Mesendoderm (in vitro differentiated cells): ENCODE measurements around the gene RTN4R.
"Not testable (repeated sequence)": the region's sequence is repeated elsewhere in the genome, so short reads cannot be mapped to it uniquely, and the experiment has no call there.

Source experiments
- DNase-seq: peaks from one replicate; pipeline ENCODE4 v3.0.0; 2013
- H2AK5ac ChIP-seq: 2 replicates; pipeline ENCODE4 v1.6.1; 2013; ENCODE audit warnings: low read length, inconsistent platforms
- H2BK120ac ChIP-seq: 2 replicates; pipeline ENCODE4 v1.6.1; 2013; ENCODE audit warnings: low read depth, mild to moderate bottlenecking, low read length, moderate library complexity, mixed read lengths
- H2BK15ac ChIP-seq: replicated peaks from 2 replicates; pipeline ENCODE4 v1.6.1; 2013; ENCODE audit warnings: low read depth, mild to moderate bottlenecking, moderate library complexity
- H2BK5ac ChIP-seq: 2 replicates; pipeline ENCODE4 v1.6.1; 2013; ENCODE audit warnings: low read length, inconsistent platforms
- H3K18ac ChIP-seq: 2 replicates; pipeline ENCODE4 v1.6.1; 2013; ENCODE audit warnings: mild to moderate bottlenecking, low read length, mixed read lengths
- H3K23ac ChIP-seq: one replicate; pipeline ENCODE4 v1.6.1; 2013; ENCODE audit warnings: low read length
- H3K27ac ChIP-seq: 2 replicates; pipeline ENCODE4 v1.5.1; 2013; ENCODE audit warnings: low read depth, mild to moderate bottlenecking, inconsistent platforms, low read length, moderate library complexity
- H3K27me3 ChIP-seq: 2 replicates; pipeline ENCODE4 v1.6.1; 2013; ENCODE audit warnings: low read length, control low read depth, mild to moderate bottlenecking, inconsistent platforms; ENCODE audit not compliant: insufficient read depth, poor library complexity
- H3K36me3 ChIP-seq: 2 replicates; pipeline ENCODE4 v1.6.1; 2013; ENCODE audit warnings: low read length, inconsistent platforms; ENCODE audit not compliant: control insufficient read depth, insufficient read depth
- H3K4ac ChIP-seq: one replicate; pipeline ENCODE4 v1.6.1; 2013; ENCODE audit warnings: low read depth, mild to moderate bottlenecking, low read length, moderate library complexity
- H3K4me1 ChIP-seq: 2 replicates; pipeline ENCODE4 v1.6.1; 2013; ENCODE audit warnings: low read depth, low read length, inconsistent platforms; ENCODE audit not compliant: control insufficient read depth
- H3K4me2 ChIP-seq: 2 replicates; pipeline ENCODE4 v1.6.1; 2013; ENCODE audit warnings: low read length
- H3K4me3 ChIP-seq: 2 replicates; pipeline ENCODE4 v1.5.1; 2013; ENCODE audit warnings: mild to moderate bottlenecking, low read length
- H3K56ac ChIP-seq: one replicate; pipeline ENCODE4 v1.6.1; 2013; ENCODE audit warnings: low read length
- H3K79me1 ChIP-seq: 2 replicates; pipeline ENCODE4 v1.6.1; 2013; ENCODE audit warnings: low read length, inconsistent platforms
- H3K79me2 ChIP-seq: 2 replicates; pipeline ENCODE4 v1.6.1; 2013; ENCODE audit warnings: mild to moderate bottlenecking, low read length; ENCODE audit not compliant: control insufficient read depth, insufficient read depth
- H3K9ac ChIP-seq: 2 replicates; pipeline ENCODE4 v1.6.1; 2013; ENCODE audit warnings: low read length, inconsistent platforms
- H4K5ac ChIP-seq: one replicate; pipeline ENCODE4 v1.6.1; 2013; ENCODE audit warnings: low read length
- H4K8ac ChIP-seq: one replicate; pipeline ENCODE4 v1.6.1; 2013; ENCODE audit warnings: low read depth, mild to moderate bottlenecking, control low read depth, low read length, moderate library complexity
- WGBS: extraction: QIAGEN DNeasy Blood & Tissue Kit; methylation state at CpG from one replicate; pipeline ENCODE4 v1.1.7; 2013; ENCODE audit warnings: low lambda C conversion rate, missing lambda C conversion rate; ENCODE audit not compliant: insufficient coverage; ENCODE audit errors: extremely low coverage; 5-methylcytosine and 5-hydroxymethylcytosine counted together

Gene RTN4R

DNA sequence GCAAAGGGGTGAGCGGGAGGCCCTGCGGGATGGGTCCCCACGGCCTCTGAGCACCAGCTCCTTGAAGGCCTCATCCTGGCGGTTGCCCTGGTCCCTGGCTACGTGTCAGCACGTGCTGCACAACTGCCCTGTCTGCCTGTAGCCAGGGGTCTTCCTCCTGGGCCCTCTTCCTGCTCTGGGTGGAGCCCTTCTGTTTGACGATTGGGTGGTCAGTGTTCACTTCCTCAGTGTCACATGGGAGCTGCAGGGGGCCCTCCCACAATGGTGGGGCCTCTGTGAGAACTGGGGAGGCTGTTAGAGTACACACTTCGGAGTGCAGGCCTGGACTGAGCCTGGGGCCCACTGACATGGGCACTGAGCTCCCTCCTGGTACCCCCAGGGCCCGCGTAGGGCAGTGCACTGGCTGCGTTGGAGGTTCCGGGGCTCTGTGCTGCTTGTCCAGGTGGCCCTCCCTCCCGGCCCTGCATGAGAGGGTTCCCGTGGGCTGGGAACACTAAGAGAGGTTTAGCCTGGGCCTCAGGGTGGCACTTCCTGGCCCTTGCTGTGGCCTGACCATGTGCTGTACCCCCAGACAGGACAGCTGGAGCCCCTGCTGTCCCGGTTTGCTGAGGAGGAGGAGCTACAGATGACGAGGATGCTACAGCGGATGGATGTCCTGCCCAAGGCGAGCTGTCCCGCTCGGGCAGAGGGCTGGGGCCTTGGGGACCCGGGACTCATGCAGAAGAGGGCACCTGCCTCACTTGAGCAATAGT is 38.0 kb upstream of the RTN4R start:
- Histone ChIP-seq H4K8ac (no peak overlapping the region), H3K4me1 (no peaks in the 10 kb centered on the region), H3K27ac (no peak overlapping the region), H4K5ac (no peak overlapping the region), H3K56ac (no peak overlapping the region), H3K23ac (no peak overlapping the region), H3K27me3 (peaks cover under 1% of the 10 kb centered on the region), H3K4me3 (no peak overlapping the region), H2BK5ac (no peak overlapping the region), H2BK15ac (no peak overlapping the region), H3K4me2 (no peak overlapping the region), H3K18ac (no peak overlapping the region), H3K36me3 (no peaks in the 10 kb centered on the region), H3K79me2 (no peaks in the 10 kb centered on the region), H3K79me1 (no peaks in the 10 kb centered on the region), H2AK5ac (no peak overlapping the region), H2BK120ac (no peak overlapping the region), H3K9ac (no peak overlapping the region), H3K4ac (no peak overlapping the region)
- no CpG with 5 or more reads among the region's 21 CpGs for WGBS
- DNase-seq: no peak

DNA sequence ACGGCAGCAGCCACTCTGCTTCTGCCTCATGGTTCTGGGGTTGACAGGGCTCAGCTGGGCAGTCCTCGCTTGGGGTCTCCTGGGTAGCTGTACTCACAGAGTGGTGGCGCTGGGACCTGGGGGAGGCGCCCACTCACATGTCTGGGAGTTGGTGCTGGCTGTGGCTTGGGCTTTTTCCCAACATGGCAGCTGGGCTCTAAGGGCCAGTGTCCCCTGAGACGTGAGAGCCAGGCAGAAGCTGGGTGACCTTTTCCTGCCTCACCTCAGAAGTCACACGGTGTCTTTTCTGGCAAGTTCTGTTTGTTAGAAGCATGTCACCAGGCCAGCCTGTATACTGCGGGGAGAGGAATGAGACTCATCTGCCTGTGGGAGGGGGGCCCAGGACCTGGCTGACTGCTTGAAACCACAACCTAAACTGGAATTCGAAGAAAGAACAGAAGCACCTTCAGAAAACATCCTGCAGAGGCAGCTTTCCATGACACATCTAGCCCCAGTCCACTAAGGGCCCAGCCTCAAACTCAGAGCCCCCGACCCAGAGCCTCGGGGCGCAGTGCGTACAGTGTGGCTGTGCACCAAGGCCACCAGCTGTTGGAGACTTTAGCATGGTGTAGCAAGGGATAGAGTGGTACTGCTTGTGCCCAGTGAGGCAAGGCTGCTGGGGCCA is 37.2 kb upstream of the RTN4R start:
- not testable (repeated sequence) for H3K4me1 ChIP-seq, H3K27me3 ChIP-seq, H3K27ac ChIP-seq, H3K36me3 ChIP-seq, H3K4ac ChIP-seq, H2BK5ac ChIP-seq, DNase-seq, H3K23ac ChIP-seq, H3K4me3 ChIP-seq, H3K18ac ChIP-seq, H3K56ac ChIP-seq, H4K8ac ChIP-seq, H2BK15ac ChIP-seq, H3K79me1 ChIP-seq, H3K4me2 ChIP-seq, H2BK120ac ChIP-seq, H3K9ac ChIP-seq, H4K5ac ChIP-seq, H2AK5ac ChIP-seq, H3K79me2 ChIP-seq
- no CpG with 5 or more reads among the region's 12 CpGs for WGBS

DNA sequence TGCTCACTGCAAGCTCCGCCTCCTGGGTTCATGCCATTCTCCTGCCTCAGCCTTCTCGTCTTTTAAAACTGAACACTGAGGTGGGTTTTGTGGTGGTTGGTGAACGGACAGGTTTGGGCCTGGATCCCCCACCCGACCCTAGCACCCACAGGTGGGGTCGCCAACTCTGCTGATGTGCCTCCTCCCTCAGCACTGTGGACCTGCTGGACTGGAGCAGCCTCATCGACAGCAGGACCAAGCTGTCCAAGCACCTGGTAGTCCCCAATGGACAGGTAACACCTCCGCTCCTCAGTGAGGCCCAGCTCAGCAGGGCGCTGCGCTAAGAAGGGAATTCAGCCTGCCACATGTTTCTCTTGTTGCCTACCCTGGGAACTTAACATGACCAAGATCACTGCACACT is 36.5 kb upstream of the RTN4R start:
- Histone ChIP-seq H3K4ac (no peak overlapping the region), H2BK120ac (no peak overlapping the region), H3K18ac (no peak overlapping the region), H3K79me2 (no peaks in the 10 kb centered on the region), H2BK5ac (no peak overlapping the region), H3K23ac (no peak overlapping the region), H3K9ac (no peak overlapping the region), H3K4me3 (no peak overlapping the region), H3K27me3 (peaks cover 6% of the 10 kb centered on the region), H3K79me1 (no peaks in the 10 kb centered on the region), H3K36me3 (no peaks in the 10 kb centered on the region), H2BK15ac (no peak overlapping the region), H3K4me2 (no peak overlapping the region), H4K8ac (no peak overlapping the region), H4K5ac (no peak overlapping the region), H3K4me1 (no peaks in the 10 kb centered on the region), H2AK5ac (no peak overlapping the region), H3K56ac (no peak overlapping the region), H3K27ac (no peak overlapping the region)
- DNase-seq: no peak
- WGBS: no CpG with 5 or more reads among the region's 9 CpGs

DNA sequence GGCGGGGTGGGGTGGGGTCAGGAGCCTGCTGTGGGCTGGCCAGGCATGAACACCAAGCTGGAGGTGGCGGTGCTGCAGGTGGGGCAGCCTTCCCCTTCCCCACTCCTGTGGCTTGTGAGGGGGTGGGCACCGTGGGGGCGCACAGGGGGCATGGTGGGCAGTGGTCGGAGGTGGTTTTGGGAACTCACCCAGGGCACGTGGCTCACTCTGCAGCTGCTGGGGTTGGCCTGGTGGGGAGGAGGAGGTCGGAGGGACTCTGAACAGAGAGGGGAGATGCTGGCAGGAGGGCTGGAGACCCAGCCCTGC is 35.1 kb upstream of the RTN4R start:
- not testable (repeated sequence) for H3K27ac ChIP-seq, H3K23ac ChIP-seq, H2BK5ac ChIP-seq, H3K18ac ChIP-seq, DNase-seq, H3K79me2 ChIP-seq, H3K4me1 ChIP-seq, H3K4ac ChIP-seq, H2BK15ac ChIP-seq, H4K5ac ChIP-seq, H3K4me3 ChIP-seq, H4K8ac ChIP-seq, H3K4me2 ChIP-seq, H3K9ac ChIP-seq, H3K36me3 ChIP-seq, H3K56ac ChIP-seq, H2AK5ac ChIP-seq, H3K79me1 ChIP-seq, H2BK120ac ChIP-seq
- H3K27me3 ChIP-seq: peaks cover 11% of the 10 kb centered on the region
- WGBS: no CpG with 5 or more reads among the region's 7 CpGs

DNA sequence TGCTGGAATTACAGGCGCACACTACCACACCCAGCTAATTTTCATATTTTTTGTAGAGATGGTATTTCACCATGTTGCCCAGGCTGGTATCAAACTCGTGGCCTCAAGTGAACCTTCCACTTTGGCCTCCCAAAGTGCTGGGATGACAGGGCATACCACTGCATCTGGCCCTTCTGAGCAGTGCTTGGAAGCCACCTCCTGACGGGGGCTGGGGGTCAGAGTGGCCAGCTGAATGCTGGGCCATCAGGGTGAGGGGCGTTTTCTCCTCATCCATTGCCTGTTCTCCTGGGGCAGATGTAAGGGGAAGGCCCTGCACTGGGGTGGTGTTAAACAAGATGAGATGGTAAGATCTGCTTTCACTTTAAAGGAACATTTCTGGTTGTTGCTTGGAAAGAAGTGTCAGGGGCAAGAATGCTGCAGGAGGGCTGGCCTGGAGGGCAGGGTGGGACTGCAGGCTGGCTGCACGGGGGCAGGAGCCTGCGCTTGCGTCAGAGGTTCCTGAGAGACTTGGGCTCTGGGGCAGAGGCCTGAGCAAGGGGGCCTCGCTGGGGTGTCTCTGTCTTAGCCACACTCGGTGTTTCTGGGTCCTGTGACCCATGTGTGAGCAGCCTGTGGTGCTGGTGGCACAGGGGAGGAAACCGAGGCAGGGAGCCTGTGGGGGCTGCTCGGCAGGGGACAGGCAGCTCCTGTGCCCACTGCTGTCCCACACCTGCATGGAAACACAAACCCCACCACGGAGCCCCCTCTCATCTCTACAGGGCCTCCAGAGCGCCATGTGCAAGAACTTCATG is 34.5 kb upstream of the RTN4R start:
- H2AK5ac ChIP-seq: no peak overlapping the region
- H3K4me3 ChIP-seq: no peak overlapping the region
- H3K36me3 ChIP-seq: no peaks in the 10 kb centered on the region
- no peak overlapping the region for H2BK5ac ChIP-seq
- H3K23ac ChIP-seq: no peak overlapping the region
- H3K4me1 ChIP-seq: no peaks in the 10 kb centered on the region
- no CpG with 5 or more reads among the region's 13 CpGs for WGBS
- no peaks in the 10 kb centered on the region for H3K79me1 ChIP-seq
- H3K4me2 ChIP-seq: no peak overlapping the region
- H3K18ac ChIP-seq: no peak overlapping the region
- no peaks in the 10 kb centered on the region for H3K79me2 ChIP-seq
- H2BK120ac ChIP-seq: no peak overlapping the region
- no peak overlapping the region for H3K9ac ChIP-seq
- no peak overlapping the region for H2BK15ac ChIP-seq
- peaks cover 11% of the 10 kb centered on the region for H3K27me3 ChIP-seq
- no peak overlapping the region for H4K8ac ChIP-seq
- H3K56ac ChIP-seq: no peak overlapping the region
- DNase-seq: no peak
- H4K5ac ChIP-seq: no peak overlapping the region
- no peak overlapping the region for H3K27ac ChIP-seq
- H3K4ac ChIP-seq: no peak overlapping the region
